NCI-H1436 (cell line): ENCODE results near the gene PJA2.

Experiments used
- DNase-seq: peaks from one replicate; lab custom pipeline; 2025; lab: John Stamatoyannopoulos, UW

PJA2 gene

DNA sequence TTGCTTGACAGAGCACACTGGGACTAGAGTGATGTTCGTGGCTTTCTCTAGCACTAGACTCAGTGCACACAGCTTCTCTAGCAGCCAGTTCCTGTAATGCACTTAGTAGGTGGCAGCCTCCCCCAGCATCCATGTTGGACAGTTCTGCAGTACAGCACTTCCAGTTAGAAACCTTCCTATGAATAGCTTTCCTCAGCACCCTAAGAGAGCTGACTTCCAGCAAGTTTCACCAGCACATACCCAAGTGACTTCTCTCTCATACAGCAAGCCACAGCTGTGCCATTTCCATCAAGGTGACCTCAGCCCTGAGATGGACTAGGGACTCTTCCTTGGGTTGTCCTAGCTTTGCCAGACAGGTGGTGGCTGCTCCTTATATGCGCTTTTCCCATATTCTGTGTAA lies 60.4 kb downstream of the PJA2 start:
- DNase-seq: no peak

DNA sequence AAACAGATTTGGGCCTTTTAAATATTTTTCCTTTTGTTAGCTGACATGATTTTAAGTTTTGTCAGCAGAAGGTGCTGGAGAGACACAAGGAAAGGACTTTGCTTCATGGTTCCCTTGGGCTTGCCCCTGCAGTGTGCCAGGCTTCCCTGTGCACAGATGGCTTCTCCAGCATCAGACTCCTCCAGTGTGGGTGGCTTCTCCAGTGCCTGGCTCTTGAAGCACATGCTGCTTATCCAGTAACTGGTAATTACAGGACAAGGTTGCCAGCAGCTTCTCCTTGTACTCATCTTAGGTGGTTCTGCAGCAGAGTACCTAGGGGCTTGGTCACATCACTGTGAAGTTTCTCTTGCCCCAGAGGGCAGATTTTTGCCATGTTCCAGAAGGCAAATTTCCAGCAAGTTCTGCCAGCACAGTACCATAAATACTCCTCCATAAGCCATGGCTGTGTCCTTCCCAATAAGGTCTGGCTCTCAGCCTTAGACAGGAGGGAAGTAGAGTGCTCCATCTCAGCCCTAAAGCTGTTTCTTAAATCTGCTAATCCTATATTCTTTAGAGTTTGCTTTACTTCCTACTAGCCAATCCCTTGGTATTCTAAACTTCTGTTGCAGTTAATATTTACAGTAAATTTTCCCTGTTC lies 62.4 kb downstream of the PJA2 start:
- no peak for DNase-seq

- no peak for DNase-seq
Measured at GRCh38 chr5:109345699-109346098, 64.1 kb downstream of the PJA2 start.

GRCh38 chr5:109340351-109340750 lies 69.4 kb downstream of the PJA2 start:
- no peak for DNase-seq

DNA sequence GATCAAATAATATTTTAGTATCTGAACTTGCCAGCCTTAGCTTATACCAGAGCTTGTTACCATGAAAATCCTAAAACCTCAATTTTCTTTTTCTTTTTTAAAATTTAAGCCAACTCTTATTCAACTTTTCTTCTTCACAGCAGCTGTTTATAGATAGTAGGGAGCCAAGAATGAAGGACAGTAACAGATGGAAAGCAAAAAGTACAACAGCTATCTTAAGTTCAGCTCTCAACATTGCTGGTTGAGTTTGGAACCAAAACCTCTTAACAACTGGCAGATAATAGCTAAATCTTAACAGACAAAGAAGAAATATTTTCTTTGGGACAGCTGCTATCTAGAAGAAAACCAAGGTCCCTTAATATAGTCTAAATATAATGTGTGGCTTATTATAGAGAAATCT lies 74.7 kb downstream of the PJA2 start:
- no peak for DNase-seq

- no peak for DNase-seq
Measured at GRCh38 chr5:109334056-109334455, 75.7 kb downstream of the PJA2 start.

- DNase-seq: no peak
Measured at GRCh38 chr5:109329333-109330237, 80.2 kb downstream of the PJA2 start.

- DNase-seq: no peak
Measured at GRCh38 chr5:109328626-109329025, 81.1 kb downstream of the PJA2 start.

- no peak for DNase-seq
Measured at GRCh38 chr5:109327570-109327969, 82.2 kb downstream of the PJA2 start.

GRCh38 chr5:109326919-109327318 lies 82.9 kb downstream of the PJA2 start:
- DNase-seq: no peak

- DNase-seq: no peak
Measured at GRCh38 chr5:109325456-109325855, 84.3 kb downstream of the PJA2 start.

DNA sequence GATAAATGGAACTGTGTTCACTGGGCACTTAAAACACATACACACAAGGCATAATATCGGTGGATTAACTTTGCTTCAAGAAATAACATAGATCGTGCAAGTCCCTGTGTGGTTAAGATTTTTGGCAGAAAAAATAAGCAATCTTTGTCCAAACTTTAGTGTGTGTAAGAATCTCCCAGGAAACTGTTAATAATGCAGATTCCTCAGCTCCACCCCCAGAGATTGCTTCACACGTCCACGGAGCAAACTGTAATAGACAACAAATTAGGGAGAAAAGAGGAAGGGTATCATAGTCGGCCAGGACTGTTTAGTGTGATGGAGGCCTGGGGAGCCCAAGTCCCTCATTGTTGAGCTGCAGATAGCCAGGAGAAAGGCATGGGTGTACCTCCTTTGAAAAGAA lies 84.8 kb downstream of the PJA2 start:
- DNase-seq: no peak

GRCh38 chr5:109324351-109324750 lies 85.4 kb downstream of the PJA2 start:
- no peak for DNase-seq

DNA sequence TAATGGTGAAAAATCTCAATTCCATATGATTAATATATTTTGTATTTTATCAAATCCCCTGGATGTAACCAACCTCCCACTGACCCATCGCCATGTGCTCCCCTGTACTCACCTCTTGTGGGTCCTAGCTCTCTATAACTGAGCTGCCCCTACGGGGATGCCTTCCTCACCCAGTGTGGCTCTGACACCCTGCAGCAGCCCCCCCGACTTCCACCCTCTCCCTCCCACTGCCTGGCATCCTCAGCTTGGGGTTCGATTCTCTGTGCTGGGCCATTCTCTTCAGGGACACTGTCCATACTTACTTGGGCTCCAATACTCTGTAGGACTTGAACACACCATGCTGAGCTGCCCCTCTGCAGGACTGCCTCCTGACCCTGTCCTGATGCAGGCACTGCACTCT lies 87.1 kb downstream of the PJA2 start:
- DNase-seq: no peak

DNA sequence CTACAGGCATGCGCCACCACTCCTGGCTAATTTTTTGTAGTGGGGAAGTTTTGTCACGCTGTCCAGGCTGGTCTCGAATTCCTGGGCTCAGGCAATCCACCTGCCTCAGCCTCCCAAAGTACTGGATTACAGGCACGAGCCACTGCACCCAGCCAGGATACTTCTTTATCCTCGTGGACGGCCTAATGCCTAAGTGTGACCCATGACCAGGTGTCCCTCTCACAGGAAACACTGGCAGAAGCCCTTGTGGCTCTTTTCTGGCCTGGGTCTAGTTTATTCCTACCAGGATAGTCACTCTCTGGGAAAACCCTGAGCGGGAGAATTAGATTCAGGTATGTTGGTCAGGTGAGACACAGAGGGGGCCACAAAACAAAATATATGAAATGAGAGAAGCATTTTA lies 90.4 kb downstream of the PJA2 start:
- DNase-seq: no peak

GRCh38 chr5:109318455-109319108 lies 91.2 kb downstream of the PJA2 start:
- DNase-seq: no peak

- no peak for DNase-seq
Measured at GRCh38 chr5:109316634-109317033, 93.1 kb downstream of the PJA2 start.

DNA sequence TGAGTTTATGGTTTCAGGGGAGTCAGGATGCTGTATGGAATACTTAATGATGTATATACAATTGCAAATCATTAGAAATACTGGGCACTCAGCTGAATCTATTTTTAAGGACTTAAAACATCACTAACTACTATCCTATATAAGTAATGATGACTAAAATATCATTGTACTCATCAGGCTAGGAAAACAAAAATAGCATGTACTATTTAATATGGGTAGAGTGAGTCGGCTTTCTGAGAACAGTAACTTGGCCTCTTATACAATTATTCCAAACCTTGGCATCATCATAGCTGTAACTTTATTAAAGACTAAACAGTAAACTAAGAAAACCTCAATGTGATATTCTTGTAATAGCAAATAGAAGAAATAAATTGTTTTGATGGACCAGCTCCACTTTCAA lies 94.5 kb downstream of the PJA2 start:
- no peak for DNase-seq

DNA sequence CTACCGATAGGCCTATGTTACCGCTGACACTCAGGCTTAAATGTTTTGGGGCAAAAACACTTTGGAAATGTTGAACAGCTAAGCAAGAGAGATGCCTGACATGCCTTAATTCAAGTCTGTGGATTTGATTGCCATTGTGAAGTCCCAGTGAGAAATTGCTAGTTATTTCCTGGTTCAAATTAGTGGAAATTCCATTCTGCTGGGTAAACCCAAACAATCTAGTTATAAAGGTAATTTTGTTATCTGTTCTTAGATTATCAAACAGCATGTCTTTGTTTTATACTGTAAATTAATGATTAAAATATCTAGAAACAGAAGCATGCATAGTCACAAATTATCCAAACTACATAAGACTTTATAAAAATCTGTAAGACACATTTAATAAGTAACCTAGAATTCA lies 96.6 kb downstream of the PJA2 start:
- DNase-seq: no peak

DNA sequence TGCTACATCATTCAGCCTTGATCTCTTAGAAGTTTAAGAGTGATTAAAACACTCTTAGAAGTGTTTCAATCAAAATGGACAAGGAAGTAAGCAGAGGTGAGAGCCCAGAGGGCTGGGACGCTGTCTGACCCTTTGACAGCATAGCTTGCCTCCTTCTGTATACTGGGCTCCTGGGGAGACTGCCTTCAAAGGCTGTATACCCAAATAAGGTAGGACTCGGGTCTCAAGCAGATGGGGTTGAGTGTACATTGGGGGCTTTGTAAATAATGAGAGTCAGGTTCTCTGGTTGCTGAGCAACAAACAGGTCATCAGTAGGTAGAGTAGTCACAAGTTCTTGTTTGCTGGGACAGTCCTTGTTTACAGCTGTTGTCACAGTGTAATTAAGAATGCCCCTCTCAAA lies 97.1 kb downstream of the PJA2 start:
- no peak for DNase-seq

- no peak for DNase-seq
Measured at GRCh38 chr5:109310315-109310714, 99.5 kb downstream of the PJA2 start.

DNA sequence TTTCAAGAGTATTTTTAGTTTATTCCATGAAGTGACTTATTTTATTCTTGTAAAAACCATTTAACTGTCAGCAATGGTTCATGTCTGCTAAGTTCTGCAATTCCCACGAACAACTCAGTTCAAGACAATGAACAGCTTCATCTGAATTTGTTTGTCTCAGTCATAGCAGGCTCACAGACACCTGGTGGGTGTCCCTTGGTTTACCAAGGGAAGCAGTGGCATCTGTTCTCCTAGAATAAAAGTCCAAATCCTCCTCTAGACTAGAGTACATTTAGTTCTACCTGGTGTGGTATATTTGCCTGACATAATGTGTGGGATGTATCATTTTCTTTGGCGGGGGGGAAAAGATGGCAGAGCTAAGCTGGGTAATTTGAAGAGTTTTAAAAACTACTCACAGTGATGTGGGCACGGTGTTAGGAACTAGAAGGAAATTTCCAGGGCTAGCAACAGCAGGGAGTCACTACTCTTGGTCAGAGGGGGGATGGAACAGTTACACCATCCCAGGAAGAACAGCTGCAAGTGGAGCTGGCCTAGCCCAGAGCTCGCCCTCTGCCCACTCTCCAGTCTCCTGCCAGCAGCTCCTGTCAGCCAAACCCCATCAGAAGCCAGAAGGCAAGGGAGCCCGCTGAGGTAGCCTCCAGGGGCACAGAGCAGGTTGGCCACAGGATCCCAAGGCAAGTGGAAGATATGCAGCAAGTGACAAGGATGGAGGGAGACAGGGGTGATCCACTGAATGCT lies 100.3 kb downstream of the PJA2 start:
- DNase-seq: no peak
